ENCODE measurements around the gene RASAL1.

The RASAL1 gene

GRCh38 chr12:113065126-113066007 lies 70.2 kb downstream of the RASAL1 start:
- DNase-seq (ENCODE audit: extremely low spot score), result peak; percentile 52
- TF ChIP-seq FOXM1 (IDR thresholded peaks at IDR 0.05; ENCODE audit: borderline replicate concordance) (no peak), PKNOX1 (IDR thresholded peaks at IDR 0.05) (no peak), BHLHE40 (IDR thresholded peaks at IDR 0.05; ENCODE audit: borderline replicate concordance) (no peak), L3MBTL2 (conservative IDR thresholded peaks at IDR 0.05) (no peak), ZNF384 (IDR thresholded peaks at IDR 0.05) (no peak), ARNT (IDR thresholded peaks at IDR 0.05) (no peak), FOXK2 (IDR thresholded peaks at IDR 0.05) (no peak), SP1 (IDR thresholded peaks at IDR 0.05) (no peak), ELF4 (IDR thresholded peaks at IDR 0.05) (no peak), HDGF (IDR thresholded peaks at IDR 0.05; ENCODE audit: borderline replicate concordance) (no peak), FOXA1 (IDR thresholded peaks at IDR 0.05) (no peak), CTBP1 (IDR thresholded peaks at IDR 0.05; ENCODE audit: borderline replicate concordance) (no peak), NFRKB (IDR thresholded peaks at IDR 0.05) (no peak), TARDBP (IDR thresholded peaks at IDR 0.05) (no peak), SUZ12 (IDR thresholded peaks at IDR 0.05) (no peak), LEF1 (IDR thresholded peaks at IDR 0.05; ENCODE audit: borderline replicate concordance) (no peak)
- ChIA-PET CTCF (interaction anchor here (0.9 kb wide), 1 partner anchor 16 kb away, joined by 4 read pairs; no protein-coding TSS in a partner anchor), POLR2A (no interaction called here)

GRCh38 chr12:113064395-113065125 lies 71.0 kb downstream of the RASAL1 start:
- POLR2A ChIA-PET, result no interaction called here
- CTCF ChIA-PET, result no interaction called here
- TF ChIP-seq NFRKB (IDR thresholded peaks at IDR 0.05) (no peak), FOXK2 (IDR thresholded peaks at IDR 0.05) (no peak), ARNT (IDR thresholded peaks at IDR 0.05) (no peak), L3MBTL2 (conservative IDR thresholded peaks at IDR 0.05) (no peak), SUZ12 (IDR thresholded peaks at IDR 0.05) (no peak), TARDBP (IDR thresholded peaks at IDR 0.05) (no peak), ELF4 (IDR thresholded peaks at IDR 0.05) (no peak), BHLHE40 (IDR thresholded peaks at IDR 0.05; ENCODE audit: borderline replicate concordance) (no peak), HDGF (IDR thresholded peaks at IDR 0.05; ENCODE audit: borderline replicate concordance) (no peak), SP1 (IDR thresholded peaks at IDR 0.05) (no peak), CTBP1 (IDR thresholded peaks at IDR 0.05; ENCODE audit: borderline replicate concordance) (no peak), FOXM1 (IDR thresholded peaks at IDR 0.05; ENCODE audit: borderline replicate concordance) (no peak), LEF1 (IDR thresholded peaks at IDR 0.05; ENCODE audit: borderline replicate concordance) (no peak), PKNOX1 (IDR thresholded peaks at IDR 0.05) (no peak)
- no peak for DNase-seq (ENCODE audit: extremely low spot score)

GRCh38 chr12:113063396-113064350 lies 71.9 kb downstream of the RASAL1 start:
- no peak for TF ChIP-seq BHLHE40 (IDR thresholded peaks at IDR 0.05; ENCODE audit: borderline replicate concordance)
- TF ChIP-seq LEF1 (IDR thresholded peaks at IDR 0.05; ENCODE audit: borderline replicate concordance), result no peak
- CTCF ChIA-PET, result no interaction called here
- DNase-seq (ENCODE audit: extremely low spot score), result no peak
- POLR2A ChIA-PET, result no interaction called here

- no peak for DNase-seq (ENCODE audit: extremely low spot score)
- POLR2A ChIA-PET, result interaction anchor here (1.8 kb wide), 1 partner anchor 8 kb away, joined by 4 read pairs; no protein-coding TSS in a partner anchor
- TF ChIP-seq PKNOX1 (IDR thresholded peaks at IDR 0.05) (no peak), ELF4 (IDR thresholded peaks at IDR 0.05) (no peak), TARDBP (IDR thresholded peaks at IDR 0.05) (no peak), FOXK2 (IDR thresholded peaks at IDR 0.05) (no peak), ARNT (IDR thresholded peaks at IDR 0.05) (no peak), NFRKB (IDR thresholded peaks at IDR 0.05) (no peak), ZNF384 (IDR thresholded peaks at IDR 0.05) (no peak), FOXM1 (IDR thresholded peaks at IDR 0.05; ENCODE audit: borderline replicate concordance) (no peak), BHLHE40 (IDR thresholded peaks at IDR 0.05; ENCODE audit: borderline replicate concordance) (no peak), LEF1 (IDR thresholded peaks at IDR 0.05; ENCODE audit: borderline replicate concordance) (no peak)
- CTCF ChIA-PET, result interaction anchor here (0.8 kb wide), 1 partner anchor 69 kb away, joined by 3 read pairs; no protein-coding TSS in a partner anchor
Measured at GRCh38 chr12:113062502-113063395, 72.8 kb downstream of the RASAL1 start.

All from HEK293T (cell line).